A549 treated with CORT108297 at 1 μM for 4 hours (cell line): ENCODE measurements around the gene ZNF534. TPM values are rescaled to one million over a fixed set of nuclear protein-coding genes. Genes with fewer than 3 reads are reported as not detected.

ENCODE experiments used
- total RNA-seq: library from RNA; stranded (reverse); fragments of 200-300 nt; extraction: Qiagen RNA extraction; gene quantifications from 5 replicates; pipeline ENCODE4 v1.2.3, GENCODE V29; 2022

The ZNF534 gene
- not detected in 5 replicates for total RNA-seq

GRCh38 chr19:52428937-52429336 lies at the start of gene ZNF534:
ZNF534 (plus strand) TSS chr19:52429148; CDS start chr19:52431475, 2,327 bp downstream.

GRCh38 chr19:52397310-52398080 lies 31.5 kb upstream of the ZNF534 start, which contains the start of gene ZNF528:
ZNF528 (plus strand) TSS chr19:52397849; CDS start chr19:52402014, 4,165 bp downstream.

GRCh38 chr19:52453324-52454094 lies 24.6 kb downstream of the ZNF534 start, which contains the start of gene ZNF578:
ZNF578 (plus strand) TSS chr19:52453553; CDS start chr19:52501846, 48,293 bp downstream.

Other genes starting within 250 kb of the ZNF534 start
- gene PPP2R1A, start 239.1 kb upstream of the ZNF534 start, total RNA-seq, result 186 to 314 TPM (median 307 TPM) in 5 replicates
- gene ZNF766, start 159.6 kb upstream of the ZNF534 start, total RNA-seq, result 5.6 to 12.8 TPM (median 8.5 TPM) in 5 replicates
- 6.9 to 17.9 TPM (median 17.1 TPM) in 5 replicates for gene ZNF480, start 132.0 kb upstream of the ZNF534 start, total RNA-seq
- gene ZNF610, start 92.9 kb upstream of the ZNF534 start, total RNA-seq, result 0.08 TPM in 1 of 5 replicates, not detected in the others
- 0.55 to 1.3 TPM (median 0.70 TPM) in 5 replicates for gene ZNF880, start 59.2 kb upstream of the ZNF534 start, total RNA-seq
- 0.08 to 0.21 TPM (median 0.10 TPM) in 4 of 5 replicates, not detected in the other for gene ZNF528, start 31.3 kb upstream of the ZNF534 start, total RNA-seq
- gene ZNF578, start 24.4 kb downstream of the ZNF534 start, total RNA-seq, result not detected in 5 replicates
- 0.09 to 0.22 TPM (median 0.12 TPM) in 5 replicates for gene ZNF808, start 98.5 kb downstream of the ZNF534 start, total RNA-seq
- gene ZNF701, start 141.1 kb downstream of the ZNF534 start, total RNA-seq, result 0.07 to 0.33 TPM (median 0.24 TPM) in 5 replicates
- gene ZNF83, start 209.2 kb downstream of the ZNF534 start, total RNA-seq, result 0.06 to 0.18 TPM (median 0.16 TPM) in 5 replicates